NCI-H345 (cell line): ENCODE measurements around the gene MAPK8.
"Not testable (repeated sequence)": the region's sequence is repeated elsewhere in the genome, so short reads cannot be mapped to it uniquely, and the experiment has no call there.

Experiments used
- DNase-seq: peaks from one replicate; lab custom pipeline; 2025; lab: John Stamatoyannopoulos, UW

Gene MAPK8

GRCh38 chr10:48306265-48306869 lies at the start of gene MAPK8:
Gene MAPK8, plus strand, starts transcription at chr10:48306677. Its CDS starts 94,984 bp downstream, at chr10:48401661.
- peak; percentile 89 for DNase-seq

- no peak for DNase-seq
Measured at GRCh38 chr10:48257407-48257961, 49.0 kb upstream of the MAPK8 start.

- DNase-seq = no peak
Measured at GRCh38 chr10:48258105-48258504, 48.4 kb upstream of the MAPK8 start.

- DNase-seq = no peak
Measured at GRCh38 chr10:48266528-48266927, 39.9 kb upstream of the MAPK8 start.

GRCh38 chr10:48271047-48271730 lies 35.3 kb upstream of the MAPK8 start:
- DNase-seq = no peak

GRCh38 chr10:48272682-48273081 lies 33.8 kb upstream of the MAPK8 start:
- no peak for DNase-seq

GRCh38 chr10:48273741-48274140 lies 32.7 kb upstream of the MAPK8 start:
- no peak for DNase-seq

- no peak for DNase-seq
Measured at GRCh38 chr10:48274636-48275035, 31.8 kb upstream of the MAPK8 start, which contains the start of gene FRMPD2. Gene FRMPD2, minus strand, starts transcription at chr10:48274696. Its CDS starts 129 bp downstream, at chr10:48274567.

GRCh38 chr10:48277093-48277492 lies 29.4 kb upstream of the MAPK8 start:
- DNase-seq = no peak

- DNase-seq = no peak
Measured at GRCh38 chr10:48279081-48279751, 27.3 kb upstream of the MAPK8 start.

- DNase-seq = not testable (repeated sequence)
Measured at GRCh38 chr10:48281697-48282096, 24.8 kb upstream of the MAPK8 start.

- DNase-seq = no peak
Measured at GRCh38 chr10:48282829-48283228, 23.6 kb upstream of the MAPK8 start.

GRCh38 chr10:48284002-48284546 lies 22.4 kb upstream of the MAPK8 start:
- DNase-seq = no peak

- DNase-seq = no peak
Measured at GRCh38 chr10:48284811-48285210, 21.7 kb upstream of the MAPK8 start.

- peak; percentile 14 for DNase-seq
Measured at GRCh38 chr10:48285710-48286109, 20.8 kb upstream of the MAPK8 start.

- DNase-seq = no peak
Measured at GRCh38 chr10:48286356-48286755, 20.1 kb upstream of the MAPK8 start.

- DNase-seq = peak; percentile 26
Measured at GRCh38 chr10:48287417-48288391, 18.8 kb upstream of the MAPK8 start.

GRCh38 chr10:48288661-48289060 lies 17.8 kb upstream of the MAPK8 start:
- DNase-seq = no peak

GRCh38 chr10:48289501-48290238 lies 16.8 kb upstream of the MAPK8 start:
- DNase-seq = peak; percentile 44

- DNase-seq = no peak
Measured at GRCh38 chr10:48290286-48290685, 16.2 kb upstream of the MAPK8 start.

GRCh38 chr10:48291190-48291589 lies 15.3 kb upstream of the MAPK8 start:
- DNase-seq = no peak
